Skeletal muscle tissue (tissue), 4 donors: ENCODE results near the gene COL20A1. TPM values are rescaled to one million over a fixed set of nuclear protein-coding genes. Genes with fewer than 3 reads are reported as not detected.
"Not testable (repeated sequence)": the region's sequence is repeated elsewhere in the genome, so short reads cannot be mapped to it uniquely, and the experiment has no call there.

Experiments
- H3K27ac ChIP-seq: one replicate; pipeline ENCODE4 v1.7.0; 2013; ENCODE audit warnings: mild to moderate bottlenecking, low read depth, low read length, inconsistent platforms
- H3K27me3 ChIP-seq, 3 donors: one replicate each; pipeline ENCODE4 v1.7.0; 2013; ENCODE audit warnings: low read length in 3 of 3; ENCODE audit not compliant: control insufficient read depth in 3 of 3, insufficient read depth in 3 of 3
- H3K36me3 ChIP-seq, 3 donors: one replicate each; pipeline ENCODE4 v1.7.0; 2013; ENCODE audit warnings: low read length in 3 of 3; ENCODE audit not compliant: control insufficient read depth in 3 of 3, insufficient read depth in 3 of 3
- H3K4me1 ChIP-seq, 3 donors: one replicate each; pipeline ENCODE4 v1.7.0; 2013; ENCODE audit warnings: low read length in 3 of 3, mild to moderate bottlenecking in 3 of 3; ENCODE audit not compliant: control insufficient read depth in 3 of 3, insufficient read depth in 3 of 3
- H3K4me3 ChIP-seq, 3 donors: one replicate each; pipeline ENCODE4 v1.7.0; 2013; ENCODE audit warnings: low read length in 3 of 3
- H3K9ac ChIP-seq, 3 donors: one replicate each; pipeline ENCODE4 v1.7.0; 2013; ENCODE audit warnings: low read length in 3 of 3, mild to moderate bottlenecking in 3 of 3, moderate library complexity in 2 of 3, low read depth in 1 of 3
- H3K9me3 ChIP-seq, 3 donors: one replicate each; pipeline ENCODE4 v1.7.0; 2013; ENCODE audit warnings: low read length in 3 of 3; ENCODE audit not compliant: control insufficient read depth in 3 of 3
- total RNA-seq: library from RNA; depleted of rRNA; stranded (reverse); fragments of >200 nt; gene quantifications from one replicate; pipeline ENCODE4 v1.2.3, GENCODE V29; 2014
- donor health status: Osteomylitis.

Gene COL20A1
- total RNA-seq, 1 donor from 2014 or later: 2.6 TPM

GRCh38 chr20:63376283-63377250 is 83.6 kb downstream of the COL20A1 start:
- Histone ChIP-seq H3K9ac (no peak overlapping the region), H3K27ac (no peak overlapping the region), H3K4me3 (no peak overlapping the region), H3K36me3 (no peaks in the 10 kb centered on the region), H3K27me3 (peaks cover 70 to 82% (median 71%) of the 10 kb centered on the region in 3 donors), H3K9me3 (no peaks in the 10 kb centered on the region), H3K4me1 (no peaks in the 10 kb centered on the region)

DNA sequence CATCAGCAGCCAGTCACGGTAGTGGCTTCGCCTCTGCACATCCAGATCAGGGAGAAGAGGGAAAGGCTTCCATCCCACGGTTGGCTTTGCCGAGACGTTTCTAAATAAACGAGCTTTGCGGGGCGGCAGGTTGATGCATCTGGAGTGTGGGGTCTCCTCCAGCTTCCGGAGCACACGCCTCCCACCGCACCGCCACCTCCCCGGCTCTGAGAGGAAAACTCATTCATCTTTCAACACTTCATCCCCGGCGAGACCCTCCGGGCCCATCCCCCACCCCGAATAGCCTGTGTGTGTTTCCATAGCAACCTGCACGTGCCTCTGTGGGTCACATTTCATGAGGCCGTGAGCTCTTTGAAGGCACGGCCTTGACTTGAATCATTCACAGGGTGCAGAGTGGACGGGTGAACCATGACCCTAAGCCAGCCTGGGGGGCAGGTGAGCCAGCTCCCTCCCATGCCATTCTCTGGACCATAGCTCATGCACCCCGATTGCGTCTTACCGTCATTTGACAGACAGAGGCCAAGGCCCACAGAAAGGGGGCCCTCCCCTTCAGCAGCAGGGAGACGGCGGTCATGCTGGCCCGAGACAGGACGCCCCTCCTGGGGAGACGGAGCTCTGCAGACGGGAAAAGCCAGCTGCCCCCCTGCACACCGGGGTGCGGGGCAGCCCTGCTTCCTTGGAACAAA is 84.4 kb downstream of the COL20A1 start:
- Histone ChIP-seq H3K4me1 (no peaks in the 10 kb centered on the region), H3K4me3 (no peak overlapping the region), H3K27me3 (peaks cover 73 to 84% (median 73%) of the 10 kb centered on the region in 3 donors), H3K36me3 (no peaks in the 10 kb centered on the region), H3K9ac (no peak overlapping the region), H3K27ac (no peak overlapping the region), H3K9me3 (no peaks in the 10 kb centered on the region)

DNA sequence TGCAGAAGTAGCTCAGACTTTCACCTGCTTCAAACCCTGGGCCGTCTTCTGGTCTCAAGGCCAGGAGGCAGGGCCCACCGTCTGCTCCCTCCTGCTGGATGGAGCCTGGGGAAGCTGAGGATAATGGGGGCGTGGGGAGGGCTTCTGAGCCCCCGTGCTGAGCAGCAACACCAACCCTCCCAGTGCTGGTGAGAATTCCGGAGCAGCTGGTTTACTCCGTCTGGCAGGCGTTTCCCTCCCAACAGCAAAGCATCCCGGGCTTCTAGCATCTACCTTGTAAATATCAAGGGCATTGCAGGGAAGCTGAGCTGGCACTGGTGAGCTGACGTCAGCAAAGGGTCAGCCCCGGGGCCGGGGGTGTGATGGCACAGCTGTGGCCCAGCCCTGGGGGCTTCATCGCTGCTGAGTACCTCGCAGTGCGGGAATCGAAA is 85.0 kb downstream of the COL20A1 start:
- Histone ChIP-seq H3K27me3 (peaks cover 73 to 83% (median 73%) of the 10 kb centered on the region in 3 donors), H3K9me3 (no peaks in the 10 kb centered on the region), H3K4me3 (no peak overlapping the region), H3K36me3 (no peaks in the 10 kb centered on the region), H3K4me1 (no peaks in the 10 kb centered on the region), H3K9ac (no peak overlapping the region), H3K27ac (no peak overlapping the region)

- no peaks in the 10 kb centered on the region for H3K36me3 ChIP-seq
These were observed 85.6 kb downstream of the COL20A1 start for GRCh38 chr20:63378626-63379025.

GRCh38 chr20:63379296-63379695 is 86.3 kb downstream of the COL20A1 start:
- Histone ChIP-seq H3K36me3 (no peaks in the 10 kb centered on the region), H3K9ac (no peak overlapping the region), H3K9me3 (no peaks in the 10 kb centered on the region), H3K27me3 (peaks cover 64 to 79% (median 71%) of the 10 kb centered on the region in 3 donors), H3K4me1 (no peaks in the 10 kb centered on the region), H3K4me3 (no peak overlapping the region), H3K27ac (no peak overlapping the region)

More at GRCh38 chr20:63378626-63379025, 85.6 kb downstream of the COL20A1 start:
- no peak overlapping the region for H3K9ac ChIP-seq
- H3K27me3 ChIP-seq: peaks cover 71 to 84% (median 73%) of the 10 kb centered on the region in 3 donors
- no peak overlapping the region for H3K4me3 ChIP-seq
- H3K4me1 ChIP-seq: no peaks in the 10 kb centered on the region
- no peak overlapping the region for H3K27ac ChIP-seq
- no peaks in the 10 kb centered on the region for H3K9me3 ChIP-seq

DNA sequence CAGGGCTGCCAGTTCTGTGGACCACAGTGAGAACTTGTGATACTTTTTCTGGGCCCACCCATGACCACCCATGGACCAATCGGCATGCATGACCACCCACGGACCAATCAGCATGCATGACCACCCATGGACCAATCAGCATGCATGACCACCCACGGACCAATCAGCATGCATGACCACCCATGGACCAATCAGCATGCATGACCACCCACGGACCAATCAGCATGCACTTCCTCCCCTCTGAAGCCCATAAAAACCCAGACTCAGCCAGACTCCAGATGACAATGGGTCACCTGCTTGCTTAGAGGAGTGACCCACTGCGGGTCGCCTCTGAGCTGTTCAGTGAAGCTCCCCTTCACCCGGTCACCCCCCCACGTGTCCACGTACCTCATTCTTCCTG is 86.9 kb downstream of the COL20A1 start:
- not testable (repeated sequence) for H3K36me3 ChIP-seq, H3K9ac ChIP-seq, H3K4me3 ChIP-seq, H3K9me3 ChIP-seq, H3K4me1 ChIP-seq, H3K27ac ChIP-seq
- H3K27me3 ChIP-seq: peaks cover 59 to 74% (median 74%) of the 10 kb centered on the region in 3 donors

GRCh38 chr20:63380346-63380870 is 87.4 kb downstream of the COL20A1 start:
- H3K4me1 ChIP-seq: no peaks in the 10 kb centered on the region
- no peaks in the 10 kb centered on the region for H3K36me3 ChIP-seq
- H3K27me3 ChIP-seq: peaks cover 55 to 71% (median 70%) of the 10 kb centered on the region in 3 donors
- no peak overlapping the region for H3K27ac ChIP-seq
- H3K9me3 ChIP-seq: peaks cover 0 to 3% (median 0%) of the 10 kb centered on the region in 3 donors
- no peak overlapping the region for H3K9ac ChIP-seq
- H3K4me3 ChIP-seq: no peak overlapping the region

- no peak overlapping the region for H3K4me3 ChIP-seq
- H3K9ac ChIP-seq: no peak overlapping the region
- H3K4me1 ChIP-seq: no peaks in the 10 kb centered on the region
- no peak overlapping the region for H3K27ac ChIP-seq
- H3K36me3 ChIP-seq: no peaks in the 10 kb centered on the region
- peaks cover 47 to 62% (median 61%) of the 10 kb centered on the region in 3 donors for H3K27me3 ChIP-seq
- peaks cover 2 to 12% (median 7%) of the 10 kb centered on the region in 3 donors for H3K9me3 ChIP-seq
These were observed 88.9 kb downstream of the COL20A1 start for GRCh38 chr20:63381781-63382431.

DNA sequence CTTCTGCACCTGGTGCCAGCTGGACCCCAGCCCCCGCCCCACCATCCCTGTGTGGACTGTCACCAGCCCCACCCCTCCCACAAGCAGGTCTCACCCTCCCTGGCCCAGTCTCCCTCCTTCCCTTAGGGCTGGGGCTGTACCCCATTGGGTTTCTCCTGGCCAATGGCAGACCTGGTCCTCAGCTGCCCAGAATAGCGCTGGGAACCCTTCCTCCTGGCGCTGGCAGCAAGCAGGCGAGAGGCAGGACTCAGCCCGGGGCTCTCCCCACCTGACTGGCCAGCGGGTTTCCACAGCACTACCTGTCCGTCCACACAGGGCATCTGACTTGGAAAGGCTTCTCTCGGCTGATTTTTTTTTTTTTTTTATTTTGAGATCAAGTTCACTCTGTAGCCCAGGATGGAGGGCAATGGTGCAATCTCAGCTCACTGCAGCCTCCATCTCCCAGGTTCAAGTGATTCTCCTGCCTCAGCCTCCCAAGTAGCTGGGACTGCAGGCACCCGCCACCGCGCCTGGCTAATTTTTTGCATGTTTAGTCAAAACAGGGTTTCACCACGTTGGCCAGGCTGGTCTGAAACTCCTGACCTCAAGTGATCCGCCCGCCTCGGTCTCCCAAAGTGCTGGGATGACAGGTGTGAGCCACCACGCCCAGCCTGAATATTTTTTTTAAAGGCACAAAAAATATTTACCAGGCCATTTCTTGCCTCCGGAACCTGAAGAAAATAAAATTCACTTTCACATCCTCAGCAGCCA is 89.7 kb downstream of the COL20A1 start:
- Histone ChIP-seq H3K27ac (no peak overlapping the region), H3K9me3 (peaks cover 2 to 12% (median 9%) of the 10 kb centered on the region in 3 donors), H3K9ac (no peak overlapping the region), H3K4me3 (no peak overlapping the region), H3K4me1 (no peaks in the 10 kb centered on the region), H3K27me3 (peaks cover 40 to 58% (median 54%) of the 10 kb centered on the region in 3 donors), H3K36me3 (no peaks in the 10 kb centered on the region)
